Suprapubic skin (tissue), 4 donors: ENCODE results near the gene ISCA1. TPM values are rescaled to one million over a fixed set of nuclear protein-coding genes. Genes with fewer than 3 reads are reported as not detected.

ENCODE experiments used
- DNase-seq, 2 donors: peaks; one replicate each; pipeline ENCODE4 v3.0.0-alpha.2; 2019; ENCODE audit warnings: low spot score in 2 of 2
- H3K27ac ChIP-seq: fragments of 200-600 bp; sonication (generic); one replicate; pipeline ENCODE4 v1.5.1; 2019
- H3K27me3 ChIP-seq: fragments of 200-600 bp; sonication (generic); one replicate; pipeline ENCODE4 v1.5.1; 2019
- H3K36me3 ChIP-seq: fragments of 200-600 bp; sonication (generic); one replicate; pipeline ENCODE4 v1.5.1; 2019
- H3K4me1 ChIP-seq: fragments of 200-600 bp; sonication (generic); one replicate; pipeline ENCODE4 v1.5.1; 2019
- H3K4me3 ChIP-seq: fragments of 200-600 bp; sonication (generic); one replicate; pipeline ENCODE4 v1.5.1; 2019; ENCODE audit warnings: mild to moderate bottlenecking
- H3K9me3 ChIP-seq: fragments of 200-600 bp; sonication (generic); one replicate; pipeline ENCODE4 v1.5.1; 2019
- EP300 ChIP-seq: sonication (generic); formaldehyde crosslinking; IDR thresholded peaks from one replicate; pipeline ENCODE4 v1.6.1; 2017; ENCODE audit warnings: antibody characterized with exemption
- POLR2A ChIP-seq, 2 donors: fragments of 450-650 bp; IDR thresholded peaks; one replicate each; pipeline ENCODE4 v1.6.1; 2017; ENCODE audit warnings: antibody characterized with exemption in 2 of 2, mild to moderate bottlenecking in 2 of 2, moderate library complexity in 2 of 2
- POLR2AphosphoS5 ChIP-seq, 3 donors: sonication (generic); formaldehyde crosslinking; IDR thresholded peaks; one replicate each; pipeline ENCODE4 v1.6.1; 2017; ENCODE audit warnings: antibody characterized with exemption in 3 of 3
- WGBS: methylation state at CpG from one replicate; pipeline ENCODE4 v1.1.5; 2018; 5-methylcytosine and 5-hydroxymethylcytosine counted together
- total RNA-seq, 4 donors: library from RNA; depleted of rRNA; stranded (reverse); fragments of >200 nt; gene quantifications; one replicate each; pipeline ENCODE4 v1.1.0, GENCODE V29; 2016
- TF ChIP-seq, protein P1 (sequence below), 2 donors: fragments of 200-600 bp in 1 of 2; fragments of 450-650 bp in 1 of 2; sonication (generic) in 1 of 2; IDR thresholded peaks; one replicate each; pipeline ENCODE4 v1.5.1; 2016 to 2019; ENCODE audit warnings: antibody characterized with exemption in 2 of 2, mild to moderate bottlenecking in 1 of 2, moderate library complexity in 1 of 2

Gene ISCA1
- total RNA-seq, 4 donors from 2014 or later = 33.0 to 38.0 (median 33.9) TPM

DNA sequence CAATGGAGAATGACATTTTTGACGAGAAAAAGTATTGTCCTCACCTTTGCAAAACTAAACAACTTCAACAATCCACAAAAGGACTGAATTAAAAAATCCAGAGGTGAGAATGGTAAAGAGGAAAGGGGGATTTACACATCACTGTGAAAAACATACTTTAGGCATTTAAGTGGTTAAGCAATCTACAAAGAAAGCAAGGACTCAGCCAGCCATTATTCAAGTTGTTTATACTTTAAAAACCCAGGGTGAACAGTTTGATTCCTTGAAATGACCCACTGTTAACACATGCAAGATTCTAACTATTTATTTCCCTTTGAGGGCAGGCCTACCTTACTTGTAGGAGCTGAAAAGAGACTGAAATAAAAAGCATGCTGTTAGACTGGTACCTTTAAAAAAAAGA lies 42.6 kb upstream of the ISCA1 start:
- Histone ChIP-seq H3K27ac (no peak overlapping the region), H3K9me3 (no peaks in the 10 kb centered on the region), H3K36me3 (peaks cover 97% of the 10 kb centered on the region), H3K4me1 (no peaks in the 10 kb centered on the region), H3K4me3 (no peak overlapping the region), H3K27me3 (no peaks in the 10 kb centered on the region)
- DNase-seq = no peak
- TF ChIP-seq EP300 = no peak
- TF ChIP-seq POLR2AphosphoS5 (IDR thresholded peaks at IDR 0.05) = no peak
- TF ChIP-seq, protein P1, sequence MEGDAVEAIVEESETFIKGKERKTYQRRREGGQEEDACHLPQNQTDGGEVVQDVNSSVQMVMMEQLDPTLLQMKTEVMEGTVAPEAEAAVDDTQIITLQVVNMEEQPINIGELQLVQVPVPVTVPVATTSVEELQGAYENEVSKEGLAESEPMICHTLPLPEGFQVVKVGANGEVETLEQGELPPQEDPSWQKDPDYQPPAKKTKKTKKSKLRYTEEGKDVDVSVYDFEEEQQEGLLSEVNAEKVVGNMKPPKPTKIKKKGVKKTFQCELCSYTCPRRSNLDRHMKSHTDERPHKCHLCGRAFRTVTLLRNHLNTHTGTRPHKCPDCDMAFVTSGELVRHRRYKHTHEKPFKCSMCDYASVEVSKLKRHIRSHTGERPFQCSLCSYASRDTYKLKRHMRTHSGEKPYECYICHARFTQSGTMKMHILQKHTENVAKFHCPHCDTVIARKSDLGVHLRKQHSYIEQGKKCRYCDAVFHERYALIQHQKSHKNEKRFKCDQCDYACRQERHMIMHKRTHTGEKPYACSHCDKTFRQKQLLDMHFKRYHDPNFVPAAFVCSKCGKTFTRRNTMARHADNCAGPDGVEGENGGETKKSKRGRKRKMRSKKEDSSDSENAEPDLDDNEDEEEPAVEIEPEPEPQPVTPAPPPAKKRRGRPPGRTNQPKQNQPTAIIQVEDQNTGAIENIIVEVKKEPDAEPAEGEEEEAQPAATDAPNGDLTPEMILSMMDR (IDR thresholded peaks at IDR 0.05) = no peak
- no peak for TF ChIP-seq POLR2A (IDR thresholded peaks at IDR 0.05)
- WGBS = 74% methylated on average over 1 of the region's 1 CpG

- H3K27me3 ChIP-seq = no peaks in the 10 kb centered on the region
- WGBS = 86% methylated on average over 2 of the region's 2 CpGs
- H3K27ac ChIP-seq = no peak overlapping the region
- H3K36me3 ChIP-seq = peaks cover 98% of the 10 kb centered on the region
- DNase-seq = no peak
- no peaks in the 10 kb centered on the region for H3K9me3 ChIP-seq
- TF ChIP-seq, protein P1 (IDR thresholded peaks at IDR 0.05) = no peak
- no peak for TF ChIP-seq POLR2A (IDR thresholded peaks at IDR 0.05)
- no peak for TF ChIP-seq POLR2AphosphoS5 (IDR thresholded peaks at IDR 0.05)
- TF ChIP-seq EP300 = no peak
- no peaks in the 10 kb centered on the region for H3K4me1 ChIP-seq
- no peak overlapping the region for H3K4me3 ChIP-seq
Observed at GRCh38 chr9:86324308-86324707, 42.0 kb upstream of the ISCA1 start.

DNA sequence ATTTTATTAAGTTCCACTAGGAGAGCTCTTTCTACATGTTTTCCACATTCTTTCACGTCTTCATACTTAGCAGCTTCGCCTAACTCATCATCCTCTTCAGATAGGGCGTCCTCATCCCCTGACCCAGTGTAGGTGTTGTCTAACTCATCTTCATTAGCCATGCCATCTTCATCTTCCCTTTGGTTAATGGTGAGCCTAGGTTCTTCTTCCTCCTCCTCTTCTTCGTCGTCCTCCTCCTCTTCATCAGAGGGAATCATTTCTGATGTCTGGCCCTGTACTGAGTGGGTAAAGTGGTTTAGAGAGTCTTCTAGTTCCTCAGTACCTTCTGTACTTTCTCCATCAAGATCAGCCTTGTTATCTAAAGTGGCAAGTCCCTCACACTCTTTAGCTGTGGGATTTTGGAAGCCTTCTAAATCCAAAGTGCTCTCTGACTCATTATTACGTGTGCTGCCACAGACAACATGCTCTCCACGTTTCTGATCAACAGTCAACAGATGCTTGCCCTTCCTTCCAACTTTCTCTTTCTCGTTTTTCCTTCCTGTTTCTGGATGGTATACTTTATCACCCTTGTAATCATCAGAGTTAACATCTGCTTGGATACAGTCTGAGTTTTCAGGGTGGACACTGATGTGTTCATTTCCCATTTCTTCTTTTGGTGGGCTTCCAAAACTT lies 40.8 kb upstream of the ISCA1 start:
- Histone ChIP-seq H3K9me3 (no peaks in the 10 kb centered on the region), H3K36me3 (peaks cover 100% of the 10 kb centered on the region), H3K27me3 (no peaks in the 10 kb centered on the region), H3K27ac (no peak overlapping the region), H3K4me3 (no peak overlapping the region), H3K4me1 (no peaks in the 10 kb centered on the region)
- WGBS = 72% methylated on average over 8 of the region's 8 CpGs
- no peak for DNase-seq
- TF ChIP-seq POLR2A (IDR thresholded peaks at IDR 0.05) (no peak), EP300 (no peak), POLR2AphosphoS5 (IDR thresholded peaks at IDR 0.05) (no peak)
- TF ChIP-seq, protein P1 (IDR thresholded peaks at IDR 0.05) = no peak

DNA sequence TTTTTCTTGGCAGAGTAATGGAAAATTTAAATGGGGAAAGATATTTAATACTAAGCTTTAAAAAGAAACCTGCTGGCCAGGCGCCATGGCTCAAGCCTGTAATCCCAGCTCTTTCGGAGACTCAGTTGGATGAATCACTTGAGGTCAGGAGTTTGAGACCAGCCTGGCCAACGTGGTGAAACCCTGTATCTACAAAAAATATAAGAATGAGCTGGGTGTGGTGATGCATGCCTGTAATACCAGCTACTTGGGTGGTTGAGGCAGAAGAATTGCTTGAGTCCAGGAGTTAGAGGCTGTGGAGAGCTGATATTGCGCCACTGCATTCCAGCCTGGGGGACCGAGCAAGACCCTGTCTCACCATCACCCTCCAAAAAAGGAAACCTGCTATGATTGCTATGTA lies 39.0 kb upstream of the ISCA1 start:
- WGBS = 81% methylated on average over 5 of the region's 5 CpGs
- Histone ChIP-seq H3K27me3 (no peaks in the 10 kb centered on the region), H3K4me3 (no peak overlapping the region), H3K27ac (no peak overlapping the region), H3K9me3 (no peaks in the 10 kb centered on the region), H3K4me1 (no peaks in the 10 kb centered on the region), H3K36me3 (peaks cover 95% of the 10 kb centered on the region)
- DNase-seq = no peak
- TF ChIP-seq EP300 (no peak), POLR2AphosphoS5 (IDR thresholded peaks at IDR 0.05) (no peak), POLR2A (IDR thresholded peaks at IDR 0.05) (no peak)
- TF ChIP-seq, protein P1 (IDR thresholded peaks at IDR 0.05) = no peak

DNA sequence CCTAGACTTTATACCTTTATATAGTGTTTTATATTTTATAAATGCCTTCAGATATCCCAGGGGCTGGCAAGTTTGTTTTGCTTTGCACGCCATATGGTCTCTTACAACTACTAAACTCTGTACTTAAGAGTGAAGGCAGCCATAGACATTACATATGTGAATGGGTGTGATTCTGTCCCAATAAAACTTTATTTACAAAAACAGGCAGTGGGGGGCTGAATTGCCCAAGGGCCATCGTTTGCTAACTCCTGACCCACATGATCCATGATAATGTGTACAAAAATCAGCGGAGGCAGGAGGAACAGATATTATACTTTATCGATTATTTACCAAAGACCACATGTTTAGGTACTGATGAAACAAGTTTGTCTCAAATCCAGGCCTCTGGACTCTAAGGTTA lies 35.8 kb upstream of the ISCA1 start:
- no peaks in the 10 kb centered on the region for H3K27me3 ChIP-seq
- no peaks in the 10 kb centered on the region for H3K9me3 ChIP-seq
- peaks cover 93% of the 10 kb centered on the region for H3K36me3 ChIP-seq
- 93% methylated on average over 4 of the region's 4 CpGs for WGBS
- no peak overlapping the region for H3K4me3 ChIP-seq
- no peak for TF ChIP-seq EP300
- TF ChIP-seq POLR2AphosphoS5 (IDR thresholded peaks at IDR 0.05) = no peak
- TF ChIP-seq, protein P1 (IDR thresholded peaks at IDR 0.05) = no peak
- TF ChIP-seq POLR2A (IDR thresholded peaks at IDR 0.05) = no peak
- no peaks in the 10 kb centered on the region for H3K4me1 ChIP-seq
- no peak for DNase-seq
- H3K27ac ChIP-seq = no peak overlapping the region
